OCI-LY7 (cell line): Measurements from ENCODE around the gene MTIF2. TPM values are rescaled to one million over a fixed set of nuclear protein-coding genes. Genes with fewer than 3 reads are reported as not detected.

Experiments
- BruUV-seq: library from RNA; stranded (reverse); fragments of 400-500 nt; replicated peaks from 2 replicates; lab custom pipeline; 2021; lab: Mats Ljungman, UMichigan
- CTCF ChIA-PET: fragments of 300-600 bp; sonication (Branson Sonifier 250); formaldehyde crosslinking; loops from one replicate; lab custom pipeline; 2022; ENCODE audit warnings: antibody characterized with exemption; ENCODE audit not compliant: unreplicated experiment; lab: Charles Lee
- POLR2A ChIA-PET: fragments of 300-600 bp; sonication (Branson Sonifier 250); formaldehyde crosslinking; loops from one replicate; lab custom pipeline; 2022; ENCODE audit warnings: antibody characterized with exemption; lab: Charles Lee
- DNase-seq: peaks from one replicate; pipeline ENCODE4 v3.0.0-alpha.2; 2015; ENCODE audit warnings: low spot score
- H2AFZ ChIP-seq: fragments of 200-600 bp; sonication (generic), shearing (Covaris generic); 2 replicates; pipeline ENCODE4 v1.6.1; 2014; ENCODE audit warnings: mild to moderate bottlenecking, antibody characterized with exemption, low read length, moderate library complexity
- H3K27ac ChIP-seq: fragments of 200-600 bp; sonication (generic); 2 replicates; pipeline ENCODE4 v1.5.1; 2014; ENCODE audit warnings: mixed run types, low read depth, mild to moderate bottlenecking, moderate library complexity, low read length, inconsistent platforms; ENCODE audit not compliant: poor library complexity, severe bottlenecking
- H3K36me3 ChIP-seq: fragments of 200-600 bp; sonication (generic); 2 replicates; pipeline ENCODE4 v1.6.1; 2014; ENCODE audit warnings: mild to moderate bottlenecking, antibody characterized with exemption, low read length, moderate library complexity, mixed read lengths; ENCODE audit not compliant: insufficient read depth
- H3K4me1 ChIP-seq: fragments of 200-600 bp; sonication (generic); 2 replicates; pipeline ENCODE4 v1.5.1; 2014; ENCODE audit warnings: mild to moderate bottlenecking, low read length; ENCODE audit not compliant: insufficient read depth, poor library complexity, severe bottlenecking
- H3K4me2 ChIP-seq: fragments of 200-600 bp; sonication (generic); 2 replicates; pipeline ENCODE4 v1.6.1; 2014; ENCODE audit warnings: mild to moderate bottlenecking, low read length
- H3K4me3 ChIP-seq: fragments of 200-600 bp; sonication (generic); 2 replicates; pipeline ENCODE4 v1.5.1; 2014; ENCODE audit warnings: mild to moderate bottlenecking, low read depth, low read length; ENCODE audit not compliant: poor library complexity, severe bottlenecking
- H3K79me2 ChIP-seq: fragments of 200-600 bp; sonication (generic); 2 replicates; pipeline ENCODE4 v1.6.1; 2016; ENCODE audit warnings: low read depth, mild to moderate bottlenecking, low read length, moderate library complexity, mixed read lengths; ENCODE audit not compliant: insufficient read depth
- H3K9me2 ChIP-seq: fragments of 200-600 bp; sonication (generic); 2 replicates; pipeline ENCODE4 v1.6.1; 2016; ENCODE audit warnings: mild to moderate bottlenecking, low read length, mixed read lengths; ENCODE audit not compliant: insufficient read depth
- H3K9me3 ChIP-seq: fragments of 200-600 bp; sonication (generic); 2 replicates; pipeline ENCODE4 v1.6.1; 2014; ENCODE audit warnings: mild to moderate bottlenecking, mixed run types, low read length, mixed read lengths
- H4K20me1 ChIP-seq: fragments of 200-600 bp; sonication (generic); 2 replicates; pipeline ENCODE4 v1.6.1; 2014; ENCODE audit warnings: mild to moderate bottlenecking, antibody characterized with exemption, low read length, moderate library complexity, mixed read lengths; ENCODE audit not compliant: insufficient read depth
- CTCF ChIP-seq: fragments of 200-600 bp; sonication (generic); conservative IDR thresholded peaks from 2 replicates; pipeline ENCODE4 v1.5.1; 2014; ENCODE audit warnings: mild to moderate bottlenecking, antibody characterized with exemption, low read length, moderate library complexity, mixed read lengths
- EZH2phosphoT487 ChIP-seq: fragments of 200-600 bp; sonication (generic); IDR thresholded peaks from 2 replicates; pipeline ENCODE4 v1.6.1; 2018; ENCODE audit warnings: low read depth, borderline replicate concordance, mild to moderate bottlenecking, mixed run types, antibody characterized with exemption, low read length, moderate library complexity, mixed read lengths
- intact Hi-C: fragments of 100-400 bp; cut with micrococcal nuclease; formaldehyde crosslinking; loops from one replicate; pipeline ENCODE4 v1.10.0; 2022; ENCODE audit not compliant: unreplicated experiment
- total RNA-seq, 2 experiments: library from RNA; depleted of rRNA in 1 of 2; stranded (reverse); fragments of >200 nt in 1 of 2; shearing (Covaris generic) in 1 of 2; gene quantifications; 2 replicates each; pipeline ENCODE4 v1.2.3, GENCODE V29; 2014 to 2022

Gene MTIF2
- total RNA-seq, 2 experiments from 2014 or later, result 33.5 to 47.1 TPM

DNA sequence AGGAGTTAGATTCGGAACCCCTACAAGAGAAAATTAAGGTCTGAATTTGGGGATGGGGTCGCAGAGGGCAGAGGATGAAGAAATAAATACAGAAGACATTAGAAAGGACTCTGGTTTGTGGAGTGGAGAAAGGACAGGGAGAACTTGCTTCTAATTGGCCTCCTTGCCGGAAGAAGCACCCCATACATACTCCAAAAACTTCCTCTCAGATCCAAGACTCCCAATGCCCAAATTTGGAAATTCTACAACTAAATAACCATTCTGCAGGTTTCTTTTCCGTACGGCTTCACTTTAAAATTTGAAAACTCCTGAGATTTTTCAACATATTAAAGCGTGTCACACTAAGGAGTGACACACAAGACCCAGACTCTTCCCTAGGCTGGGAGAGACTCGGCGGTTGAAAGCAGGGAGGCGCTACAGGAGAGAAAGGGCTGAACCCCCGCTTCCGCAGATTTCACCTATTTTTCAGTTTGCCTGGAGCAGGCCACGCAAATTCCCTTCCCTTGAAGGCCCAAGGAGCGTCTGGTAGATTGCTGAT, 37.4 kb downstream of the MTIF2 start:
- intact Hi-C loops, result no loop called here
- H3K4me1 ChIP-seq, result peaks cover 35% of the 10 kb centered on the region
- H3K79me2 ChIP-seq, result peaks cover 63% of the 10 kb centered on the region
- H3K36me3 ChIP-seq, result peaks cover 47% of the 10 kb centered on the region
- no peaks in the 10 kb centered on the region for H3K9me3 ChIP-seq
- peak overlapping the region; percentile 94 for H3K4me3 ChIP-seq
- no peaks in the 10 kb centered on the region for H3K9me2 ChIP-seq
- POLR2A ChIA-PET, result interaction anchor here (0.9 kb wide), 1 partner anchor 22 kb away, joined by 3 read pairs; no protein-coding TSS in a partner anchor
- no peak for DNase-seq
- CTCF ChIA-PET, result no interaction called here
- peak overlapping the region; percentile 86 for H3K4me2 ChIP-seq
- H2AFZ ChIP-seq, result peak overlapping the region; percentile 75
- peak overlapping the region; percentile 80 for H3K27ac ChIP-seq
- TSS peak; percentile 70 for BruUV-seq
- H4K20me1 ChIP-seq, result peaks cover 23% of the 10 kb centered on the region; the same call in 1 of the 2 replicates
- TF ChIP-seq EZH2phosphoT487 (no peak), CTCF (no peak)

DNA sequence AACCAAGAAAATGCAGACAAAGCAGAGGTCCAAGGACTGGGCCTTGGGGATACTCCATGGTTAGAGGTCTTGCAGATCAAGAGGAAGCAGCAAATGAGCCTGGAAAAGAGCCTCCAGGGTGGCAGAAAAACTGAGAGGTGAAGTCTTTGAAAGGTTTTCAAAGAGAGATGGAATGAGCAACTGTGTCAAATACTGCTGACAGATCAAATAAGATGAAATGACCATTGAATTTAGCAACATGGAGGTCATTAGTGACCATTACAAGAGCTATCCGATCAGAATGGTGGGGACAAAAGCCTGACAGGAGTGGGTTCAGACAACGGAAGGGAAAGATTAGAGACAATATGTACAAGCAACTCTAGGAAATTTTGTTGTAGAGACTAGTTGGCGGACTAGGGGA, 38.5 kb downstream of the MTIF2 start:
- Histone ChIP-seq H4K20me1 (peaks cover 22% of the 10 kb centered on the region; the same call in 1 of the 2 replicates), H3K4me2 (peak overlapping the region; percentile 86), H3K4me3 (peak overlapping the region; percentile 94), H3K27ac (no peak overlapping the region), H3K36me3 (peaks cover 36% of the 10 kb centered on the region), H2AFZ (no peak overlapping the region), H3K9me2 (no peaks in the 10 kb centered on the region), H3K79me2 (peaks cover 63% of the 10 kb centered on the region), H3K4me1 (peaks cover 32% of the 10 kb centered on the region), H3K9me3 (no peaks in the 10 kb centered on the region)
- POLR2A ChIA-PET, result no interaction called here
- TF ChIP-seq CTCF, result no peak
- TF ChIP-seq EZH2phosphoT487, result no peak
- DNase-seq, result no peak
- CTCF ChIA-PET, result no interaction called here
- intact Hi-C loops, result no loop called here
- BruUV-seq, result no TSS peak

DNA sequence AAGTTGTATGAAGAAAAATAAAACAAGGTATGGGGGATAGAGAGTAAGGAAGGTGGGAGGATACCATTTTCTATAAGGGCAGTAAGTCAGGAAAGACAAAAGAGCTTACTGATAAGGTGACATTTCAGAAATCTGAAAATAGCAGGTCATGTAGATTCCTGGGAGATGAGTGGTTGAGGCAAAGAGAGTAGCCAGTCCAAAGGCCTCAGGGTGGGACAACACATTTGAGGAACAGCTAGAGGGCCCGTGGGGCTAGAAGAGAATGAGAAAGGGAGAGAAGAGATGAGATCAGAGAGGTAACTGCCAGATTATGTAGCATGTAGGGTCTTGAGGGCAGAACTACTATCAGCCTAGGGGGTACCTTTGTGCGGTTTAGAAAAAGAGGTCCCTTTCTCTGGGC, 39.8 kb downstream of the MTIF2 start:
- H3K4me1 ChIP-seq, result peaks cover 19% of the 10 kb centered on the region
- TF ChIP-seq EZH2phosphoT487, result no peak
- ChIA-PET CTCF (no interaction called here), POLR2A (interaction anchor here (0.6 kb wide), 1 partner anchor 89 kb away, joined by 3 read pairs; no protein-coding TSS in a partner anchor)
- H3K9me2 ChIP-seq, result no peaks in the 10 kb centered on the region
- H3K4me3 ChIP-seq, result no peak overlapping the region
- DNase-seq, result no peak
- no peak overlapping the region for H3K4me2 ChIP-seq
- H3K79me2 ChIP-seq, result peaks cover 53% of the 10 kb centered on the region
- intact Hi-C loops, result no loop called here
- no TSS peak for BruUV-seq
- H3K9me3 ChIP-seq, result no peaks in the 10 kb centered on the region
- H2AFZ ChIP-seq, result no peak overlapping the region
- no peak overlapping the region for H3K27ac ChIP-seq
- peaks cover 31% of the 10 kb centered on the region for H3K36me3 ChIP-seq
- H4K20me1 ChIP-seq, result peaks cover 9% of the 10 kb centered on the region; the same call in 1 of the 2 replicates
